Mammary microvascular endothelial cell (primary cell): ENCODE data around the gene TMEM41A. TPM values are rescaled to one million over a fixed set of nuclear protein-coding genes. Genes with fewer than 3 reads are reported as not detected.

Experiments
- total RNA-seq: library from RNA; depleted of rRNA; stranded (reverse); fragments of >200 nt; gene quantifications from 2 replicates; pipeline ENCODE4 v1.2.3, GENCODE V29; 2015

The TMEM41A gene
- 8.8 and 11.9 TPM in 2 replicates for total RNA-seq

GRCh38 chr3:185498503-185499396 is at the start of gene TMEM41A:
Gene TMEM41A, minus strand, starts transcription at chr3:185499035. Its CDS starts 74 bp downstream, at chr3:185498961.

Other genes starting within 250 kb of the TMEM41A start
- 4.2 and 4.3 TPM in 2 replicates for gene EHHADH, start 245.0 kb downstream of the TMEM41A start, total RNA-seq
- 17.9 and 19.6 TPM in 2 replicates for gene MAP3K13, start 135.9 kb downstream of the TMEM41A start, total RNA-seq
- gene LIPH, start 53.6 kb upstream of the TMEM41A start, total RNA-seq: not detected in 2 replicates
- 15.3 and 27.6 TPM in 2 replicates for gene SENP2, start 87.3 kb upstream of the TMEM41A start, total RNA-seq